ENCODE results near the gene SUSD2.
"Not testable (repeated sequence)": the region's sequence is repeated elsewhere in the genome, so short reads cannot be mapped to it uniquely, and the experiment has no call there.

SUSD2 gene

DNA sequence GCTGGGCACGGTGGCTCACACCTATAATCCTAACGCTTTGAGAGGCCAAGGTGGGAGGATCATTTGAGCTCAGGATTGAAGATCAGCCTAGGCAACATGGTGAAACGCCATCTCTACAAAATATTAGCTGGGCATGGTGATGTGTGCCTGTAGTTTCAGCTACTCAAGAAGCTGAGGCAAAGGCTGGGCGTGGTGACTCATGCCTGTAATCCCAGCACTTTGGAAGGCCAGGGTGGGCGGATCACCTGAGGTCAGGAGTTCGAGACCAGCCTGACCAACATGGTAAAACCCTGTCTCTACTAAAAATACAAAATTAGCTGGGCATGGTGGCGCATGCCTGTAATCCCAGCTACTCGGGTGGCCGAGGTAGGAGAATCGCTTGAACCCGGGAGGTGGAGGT is 29.1 kb downstream of the SUSD2 start:
- DNase-seq (ENCODE audit: extremely low read depth in 1 of 2, low read depth in 1 of 2), result not testable (repeated sequence)

DNA sequence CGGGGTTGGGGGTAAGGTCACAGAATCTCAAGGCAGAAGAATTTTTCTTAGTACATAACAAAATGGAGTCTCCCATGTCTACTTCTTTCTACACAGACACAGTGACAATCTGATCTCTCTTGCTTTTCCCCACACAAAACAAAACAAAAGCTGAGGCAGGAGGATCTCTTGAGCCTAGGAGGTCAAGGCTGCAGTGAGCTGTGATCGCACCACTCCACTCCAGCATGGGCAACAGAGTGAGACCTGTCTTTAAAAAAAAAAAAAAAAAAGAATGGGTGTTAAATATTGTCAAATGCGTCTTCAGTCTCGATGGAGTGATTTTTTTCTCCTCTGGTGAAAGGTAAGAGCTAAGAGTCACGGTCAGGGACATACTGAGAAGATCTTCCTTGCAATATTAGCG is 30.4 kb downstream of the SUSD2 start:
- DNase-seq (ENCODE audit: extremely low read depth in 1 of 2, low read depth in 1 of 2), result not testable (repeated sequence)

- not testable (repeated sequence) for DNase-seq (ENCODE audit: extremely low read depth in 1 of 2, low read depth in 1 of 2)
Measured at GRCh38 chr22:24213111-24213510, 31.8 kb downstream of the SUSD2 start.

DNA sequence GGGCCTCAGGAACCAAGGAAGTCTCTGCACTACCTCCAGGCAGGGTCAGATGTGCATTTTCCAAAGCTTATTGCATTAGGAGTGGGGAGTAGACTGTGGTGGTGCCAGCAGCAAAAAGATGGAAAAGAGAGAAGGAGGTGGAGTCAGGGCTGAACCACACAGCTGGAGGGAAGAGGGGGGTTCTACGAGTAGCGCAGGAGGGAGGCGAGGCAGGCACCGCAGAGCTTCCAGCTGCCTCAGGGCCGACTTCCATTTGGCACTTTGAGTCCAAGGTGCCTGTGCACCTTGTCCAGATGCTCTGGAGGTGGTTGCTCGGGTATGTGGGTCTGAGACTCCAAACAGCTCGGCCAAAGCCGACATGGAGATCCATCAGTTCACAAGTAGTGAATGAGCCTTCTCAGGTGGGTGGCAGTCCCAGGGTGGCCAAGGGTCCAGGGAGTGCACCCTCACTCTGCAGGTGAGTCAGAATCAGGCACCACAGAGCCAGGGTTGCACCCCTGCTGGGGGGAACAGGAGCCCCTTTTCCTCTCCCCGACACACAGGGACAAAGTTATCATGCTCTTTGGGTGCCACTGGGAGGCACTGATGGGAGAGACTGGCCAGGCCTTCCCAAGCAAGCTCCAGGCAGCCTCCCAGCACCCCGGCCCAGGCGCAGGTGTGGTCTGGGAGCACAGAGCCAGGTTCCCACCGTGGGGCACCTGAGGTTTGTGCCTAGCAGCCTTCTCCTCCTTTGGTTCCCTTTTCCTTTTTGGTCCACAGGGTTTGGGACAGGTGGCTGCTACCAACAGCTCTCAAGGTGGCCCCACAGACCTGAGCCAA is 33.4 kb downstream of the SUSD2 start:
- no peak for DNase-seq (ENCODE audit: extremely low read depth in 1 of 2, low read depth in 1 of 2)

DNA sequence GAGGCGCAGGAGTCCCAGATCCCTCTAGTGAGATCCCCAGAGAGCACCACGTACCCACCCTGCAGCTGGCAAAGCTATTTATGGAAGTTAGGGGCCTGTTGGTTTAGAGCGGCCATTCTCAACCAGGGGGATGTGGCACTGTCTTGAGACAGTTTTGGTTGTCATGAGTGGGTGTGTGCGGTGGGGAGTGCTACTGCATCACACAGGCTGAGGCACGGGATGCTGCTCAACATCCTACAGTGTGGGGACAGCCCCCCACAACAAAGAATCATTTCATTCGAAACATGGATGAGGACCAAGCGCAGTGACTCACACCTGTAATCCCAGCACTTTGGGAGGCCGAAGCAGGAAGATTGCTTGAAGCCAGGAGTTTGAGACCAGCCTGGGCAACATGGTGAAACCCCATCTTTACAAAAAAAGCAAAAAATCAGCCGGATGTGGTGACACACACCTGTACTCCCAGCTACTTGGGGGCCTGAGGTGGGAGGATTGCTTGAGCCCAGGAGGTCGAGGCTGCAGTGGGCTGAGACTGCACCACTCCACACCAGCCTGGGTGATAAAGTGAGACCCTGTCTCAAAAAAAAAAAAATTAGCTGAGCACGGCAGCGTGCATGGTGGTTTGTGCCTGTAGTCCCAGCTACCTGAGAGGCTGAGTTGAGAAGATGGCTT is 35.4 kb downstream of the SUSD2 start:
- DNase-seq (ENCODE audit: extremely low read depth in 1 of 2, low read depth in 1 of 2), result no peak

DNA sequence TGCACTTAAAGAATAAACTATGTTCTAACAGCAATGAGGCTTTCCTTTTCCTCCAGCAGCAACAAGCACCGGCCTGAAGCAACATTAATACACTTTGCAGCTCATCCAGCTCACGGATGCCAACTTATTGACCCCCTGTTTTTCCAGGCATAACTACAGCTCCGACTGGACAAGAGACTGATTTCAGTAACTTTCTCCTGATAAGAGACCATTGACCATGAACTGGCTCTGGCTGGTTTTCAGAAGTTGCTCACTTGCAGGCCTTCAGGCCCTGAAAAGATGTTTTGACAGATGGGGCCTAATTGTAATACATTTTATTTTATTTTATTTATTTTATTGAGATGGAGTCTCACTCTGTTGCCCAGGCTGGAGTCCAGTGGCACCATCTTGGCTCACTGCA is 36.1 kb downstream of the SUSD2 start:
- DNase-seq (ENCODE audit: extremely low read depth in 1 of 2, low read depth in 1 of 2), result no peak

DNA sequence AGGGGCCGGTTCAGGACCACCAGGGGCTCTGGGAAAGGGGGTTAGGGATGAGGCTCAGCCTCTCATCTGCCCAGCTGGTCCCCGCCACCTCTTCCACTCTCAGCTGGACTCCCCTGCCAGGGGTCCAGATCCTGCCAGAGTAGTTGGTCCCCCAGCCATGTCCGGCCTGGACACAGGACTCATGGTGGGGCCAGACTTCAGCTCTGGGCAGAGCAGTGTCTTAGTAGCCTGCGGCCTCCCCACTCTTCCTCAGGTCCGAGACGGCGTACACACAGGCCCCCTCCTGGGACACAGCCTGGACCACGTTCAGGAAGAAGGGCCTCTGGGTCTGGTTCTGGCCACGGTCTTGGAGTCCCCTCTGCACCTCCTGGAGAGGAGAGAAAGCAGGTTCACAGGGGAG is 38.5 kb downstream of the SUSD2 start:
- DNase-seq (ENCODE audit: extremely low read depth in 1 of 2, low read depth in 1 of 2), result no peak

DNA sequence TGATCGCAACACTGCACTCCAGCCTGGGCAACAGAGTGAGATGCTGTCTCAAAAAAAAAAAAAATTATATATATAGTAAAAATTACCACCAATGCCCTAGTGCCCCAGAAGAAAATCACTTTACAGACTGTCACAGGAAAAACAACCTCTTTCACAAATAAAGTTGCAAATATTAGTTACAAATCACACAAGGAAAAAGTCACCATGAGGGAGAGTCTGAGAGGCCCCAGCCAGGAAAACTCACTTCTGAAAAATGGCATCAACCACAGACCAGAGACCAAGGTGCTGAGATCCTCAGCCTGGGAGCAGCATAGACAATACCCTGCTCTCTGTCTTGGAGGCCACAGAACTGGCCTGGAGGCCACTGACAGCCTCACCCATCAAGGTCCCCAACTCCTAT is 43.2 kb downstream of the SUSD2 start:
- no peak for DNase-seq (ENCODE audit: extremely low read depth in 1 of 2, low read depth in 1 of 2)

GRCh38 chr22:24225044-24225601 is 43.8 kb downstream of the SUSD2 start:
- no peak for DNase-seq (ENCODE audit: extremely low read depth in 1 of 2, low read depth in 1 of 2)

DNA sequence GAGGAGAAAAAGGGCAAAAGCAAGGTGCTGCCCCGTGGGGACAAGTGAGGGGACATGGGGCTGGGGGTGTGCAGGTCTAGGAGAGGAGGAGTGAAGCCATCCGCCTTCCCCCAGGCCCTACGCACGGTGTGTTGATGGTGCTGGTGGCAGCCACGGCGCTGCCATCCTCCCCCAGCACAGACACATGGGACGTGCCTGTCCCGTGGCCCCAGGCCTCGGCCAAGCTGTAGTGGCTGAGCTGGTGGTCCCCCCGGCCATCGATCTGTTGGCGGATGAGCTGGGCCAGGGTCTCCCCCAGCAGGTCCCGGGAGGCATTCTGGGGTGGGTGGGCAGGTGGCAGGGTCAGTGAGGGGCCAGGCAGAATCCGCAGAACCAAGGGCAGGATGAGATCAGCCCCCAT is 44.7 kb downstream of the SUSD2 start:
- no peak for DNase-seq (ENCODE audit: extremely low read depth in 1 of 2, low read depth in 1 of 2)

DNA sequence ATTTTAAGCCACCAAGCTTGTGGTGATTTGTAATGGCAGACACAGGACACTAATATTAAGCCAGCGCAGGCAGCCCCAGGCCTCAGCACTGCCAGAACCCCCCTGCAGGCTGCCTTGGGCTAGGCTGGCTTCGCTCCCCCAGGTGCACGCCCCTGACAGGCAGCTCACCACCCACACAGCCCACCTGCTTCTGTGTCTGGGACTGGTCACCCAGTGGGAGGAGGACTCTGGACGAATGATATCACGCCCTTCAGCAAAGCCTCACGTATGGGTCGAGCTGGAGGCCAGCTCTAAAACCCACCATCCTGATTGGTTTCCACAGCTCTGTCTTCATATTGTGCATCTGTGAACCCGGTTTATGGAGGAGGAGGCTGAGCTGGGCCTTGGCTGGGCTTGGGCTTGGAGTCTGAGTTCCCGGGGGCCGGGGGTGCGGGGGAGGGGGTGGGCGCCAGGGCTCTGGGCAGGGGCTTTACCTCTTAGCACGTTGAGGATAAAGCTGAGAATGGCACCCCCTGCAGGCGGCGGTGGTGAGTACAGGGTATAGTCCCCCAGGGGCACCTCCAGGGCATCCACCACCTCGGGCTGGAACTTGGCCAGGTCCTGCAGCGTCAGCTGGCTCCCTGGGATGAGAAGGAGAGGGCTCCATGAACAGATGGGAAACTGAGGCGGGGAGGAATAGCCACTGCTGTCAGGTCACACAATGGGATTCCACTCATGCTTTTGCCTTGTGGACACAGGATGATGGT is 49.8 kb downstream of the SUSD2 start:
- DNase-seq (ENCODE audit: extremely low read depth in 1 of 2, low read depth in 1 of 2), result peak; percentile 19 to 57

DNA sequence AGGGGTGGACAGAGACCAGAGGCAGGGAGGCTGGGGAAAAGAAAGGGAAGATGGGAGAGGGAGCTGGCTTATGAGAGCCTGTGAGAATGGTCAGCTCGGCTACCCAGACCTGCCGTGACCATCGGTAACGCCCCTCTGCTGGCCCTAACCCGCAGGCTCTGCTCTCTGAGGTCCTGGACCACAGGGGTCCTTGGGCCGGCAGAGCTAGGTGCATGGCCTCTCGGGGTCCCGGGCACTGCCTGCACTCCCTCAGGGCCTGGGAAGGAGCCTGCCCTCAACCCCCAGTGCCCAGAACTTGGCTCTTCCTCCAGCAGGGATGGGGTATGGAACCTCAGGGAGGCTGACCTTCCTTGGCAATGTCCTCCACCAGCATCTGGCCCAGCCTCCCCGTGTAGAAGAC is 50.4 kb downstream of the SUSD2 start:
- DNase-seq (ENCODE audit: extremely low read depth in 1 of 2, low read depth in 1 of 2), result no peak

GRCh38 chr22:24232124-24232523 is 50.8 kb downstream of the SUSD2 start:
- DNase-seq (ENCODE audit: extremely low read depth in 1 of 2, low read depth in 1 of 2), result no peak

GRCh38 chr22:24232725-24233124 is 51.4 kb downstream of the SUSD2 start:
- no peak for DNase-seq (ENCODE audit: extremely low read depth in 1 of 2, low read depth in 1 of 2)

GRCh38 chr22:24233235-24233634 is 51.9 kb downstream of the SUSD2 start:
- no peak for DNase-seq (ENCODE audit: extremely low read depth in 1 of 2, low read depth in 1 of 2)

DNA sequence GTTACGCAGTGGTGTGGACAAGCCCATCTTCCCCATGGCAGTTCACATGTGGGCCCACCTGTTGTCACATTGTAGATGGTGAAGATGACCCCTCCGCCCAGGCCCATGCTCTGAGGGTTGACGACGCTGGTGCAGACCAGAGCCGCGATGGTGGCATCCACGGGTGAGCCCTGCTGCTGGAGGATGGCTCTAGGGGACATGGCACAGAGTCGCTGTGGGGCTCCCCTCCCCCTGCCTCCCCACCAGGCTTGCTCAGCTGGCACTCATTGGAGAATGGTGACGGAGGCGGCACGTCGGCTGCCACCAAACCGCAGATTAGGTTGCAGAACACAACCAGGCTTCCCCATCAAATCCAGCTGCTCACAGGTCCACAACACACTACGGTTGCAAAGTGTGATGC is 52.5 kb downstream of the SUSD2 start:
- no peak for DNase-seq (ENCODE audit: extremely low read depth in 1 of 2, low read depth in 1 of 2)

GRCh38 chr22:24235315-24235714 is 54.0 kb downstream of the SUSD2 start:
- DNase-seq (ENCODE audit: extremely low read depth in 1 of 2, low read depth in 1 of 2), result no peak

DNA sequence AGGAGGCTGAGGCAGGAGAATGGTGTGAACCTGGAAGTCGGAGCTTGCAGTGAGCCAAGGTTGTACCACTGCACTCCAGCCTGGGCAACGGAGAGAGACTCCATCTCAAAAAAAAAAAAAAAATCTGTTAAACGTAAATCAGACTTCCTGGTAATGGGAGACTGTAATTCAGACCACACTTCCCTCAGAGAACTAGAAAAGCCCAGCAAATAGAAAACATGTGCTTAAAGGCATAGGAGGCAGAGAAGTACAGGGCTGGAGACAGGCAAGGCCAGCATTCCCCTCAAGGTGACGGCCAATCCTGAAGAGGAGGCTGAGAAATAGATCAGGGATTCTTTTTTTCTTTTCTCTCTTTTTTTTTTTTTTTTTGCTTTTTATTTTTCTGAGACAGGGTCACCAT is 55.4 kb downstream of the SUSD2 start:
- no peak for DNase-seq (ENCODE audit: extremely low read depth in 1 of 2, low read depth in 1 of 2)

DNA sequence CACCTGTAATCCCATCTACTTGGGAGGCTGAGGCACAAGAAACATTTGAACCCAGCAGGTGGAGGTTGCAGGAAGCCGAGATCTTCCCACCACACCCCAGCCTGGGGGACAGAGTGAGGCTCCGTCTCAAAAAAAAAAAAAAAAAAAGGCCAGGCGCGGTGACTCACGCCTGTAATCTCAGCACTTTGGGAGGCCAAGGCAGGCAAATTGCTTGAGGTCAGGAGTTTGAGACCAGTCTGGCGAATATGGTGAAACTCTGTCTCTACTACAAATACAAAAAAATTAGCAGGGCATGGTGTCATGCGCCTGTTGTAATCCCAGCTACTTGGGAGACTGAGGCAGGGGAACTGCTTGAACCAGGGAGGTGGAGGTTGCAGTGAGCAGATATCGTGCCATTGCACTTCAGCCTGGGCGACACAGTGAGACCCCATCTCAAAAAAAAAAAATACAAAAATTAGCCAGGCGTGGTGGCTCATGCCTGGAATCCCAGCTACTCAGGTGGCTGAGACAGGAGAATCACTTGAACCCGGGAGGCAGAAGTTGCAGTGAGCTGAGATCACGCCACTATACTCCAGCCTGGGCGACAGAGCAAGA is 56.9 kb downstream of the SUSD2 start:
- DNase-seq (ENCODE audit: extremely low read depth in 1 of 2, low read depth in 1 of 2), result not testable (repeated sequence)
